CD4-positive, alpha-beta T cell treated with Interleukin-6 for 4 hours (primary cell): ENCODE measurements around the gene SELENOH.
"Not testable (repeated sequence)": the region's sequence is repeated elsewhere in the genome, so short reads cannot be mapped to it uniquely, and the experiment has no call there.

Source experiments
- DNase-seq: peaks from one replicate; pipeline ENCODE4 v3.0.0-alpha.2; 2020; ENCODE audit warnings: mixed read lengths

Gene SELENOH

GRCh38 chr11:57741132-57742086 is at the start of gene SELENOH:
TSS of gene SELENOH (plus strand) at chr11:57741491. CDS start at chr11:57741596, 105 bp downstream.
- peak; percentile 92 for DNase-seq

- DNase-seq = no peak
Observed at GRCh38 chr11:57698843-57699365, 42.4 kb upstream of the SELENOH start.

GRCh38 chr11:57699813-57700212 is 41.5 kb upstream of the SELENOH start:
- no peak for DNase-seq

- no peak for DNase-seq
Observed at GRCh38 chr11:57700425-57700824, 40.9 kb upstream of the SELENOH start.

GRCh38 chr11:57703341-57703740 is 38.0 kb upstream of the SELENOH start:
- no peak for DNase-seq

GRCh38 chr11:57704932-57705331 is 36.4 kb upstream of the SELENOH start:
- DNase-seq = no peak

GRCh38 chr11:57705432-57705831 is 35.9 kb upstream of the SELENOH start:
- not testable (repeated sequence) for DNase-seq

GRCh38 chr11:57709802-57710367 is 31.4 kb upstream of the SELENOH start:
- DNase-seq = no peak

GRCh38 chr11:57711414-57712255 is 29.7 kb upstream of the SELENOH start, which contains the start of gene MED19:
TSS of gene MED19 (minus strand) at chr11:57712215. CDS start at chr11:57712179, 36 bp downstream.
- peak; percentile 83 for DNase-seq

GRCh38 chr11:57712256-57713150 is 28.8 kb upstream of the SELENOH start, which contains the start of gene TMX2:
TSS of gene TMX2 (plus strand) at chr11:57712593. CDS start at chr11:57712619, 26 bp downstream.
- DNase-seq = peak; percentile 91

GRCh38 chr11:57713835-57714234 is 27.5 kb upstream of the SELENOH start:
- no peak for DNase-seq

- DNase-seq = not testable (repeated sequence)
Observed at GRCh38 chr11:57716726-57717125, 24.6 kb upstream of the SELENOH start.

GRCh38 chr11:57727185-57727584 is 14.1 kb upstream of the SELENOH start:
- DNase-seq = no peak

- DNase-seq = no peak
Observed at GRCh38 chr11:57728829-57729228, 12.5 kb upstream of the SELENOH start.

- DNase-seq = no peak
Observed at GRCh38 chr11:57729479-57729878, 11.8 kb upstream of the SELENOH start.

- DNase-seq = no peak
Observed at GRCh38 chr11:57732661-57733060, 8.6 kb upstream of the SELENOH start.

GRCh38 chr11:57735619-57736298 is 5.5 kb upstream of the SELENOH start:
- DNase-seq = no peak

- no peak for DNase-seq
Observed at GRCh38 chr11:57742087-57742452, 779 bp downstream of the SELENOH start.

GRCh38 chr11:57744357-57744756 is 3.1 kb downstream of the SELENOH start:
- no peak for DNase-seq

GRCh38 chr11:57745206-57745605 is 3.9 kb downstream of the SELENOH start:
- no peak for DNase-seq

- DNase-seq = no peak
Observed at GRCh38 chr11:57746920-57747319, 5.6 kb downstream of the SELENOH start.
